Adrenal gland (tissue), 5 donors: ENCODE measurements around the gene PYDC1.

Source experiments
- CTCF ChIP-seq, 6 experiments: fragments of 450-650 bp in 4 of 6; fragments of 200-600 bp in 2 of 6; sonication (generic) in 1 of 6; IDR thresholded peaks; 1 replicate in 5 of 6; 2 replicates in 1 of 6; pipeline versions ENCODE4 v1.5.1 to v1.8.0; 2016 to 2021; ENCODE audit warnings: antibody characterized with exemption in 6 of 6, mild to moderate bottlenecking in 2 of 6, moderate library complexity in 1 of 6
- POLR2A ChIP-seq, 2 donors: fragments of 450-650 bp; IDR thresholded peaks; one replicate each; pipeline ENCODE4 v1.6.1; 2017; ENCODE audit warnings: antibody characterized with exemption in 2 of 2, mild to moderate bottlenecking in 2 of 2, moderate library complexity in 1 of 2
- donor health status: DM: no; HTN: no; CAD: no.

- no peak for TF ChIP-seq POLR2A (IDR thresholded peaks at IDR 0.05)
- TF ChIP-seq CTCF (IDR thresholded peaks at IDR 0.05): no peak
Observed at GRCh38 chr16:31213342-31213741, 3.6 kb downstream of the PYDC1 start.
